ENCODE measurements around the gene IFIT1B.
A peak's percentile ranks its signal among the peaks of the same experiment; 100 is the strongest.

IFIT1B gene

GRCh38 chr10:89414146-89414878, 36.5 kb downstream of the IFIT1B start, which contains the start of gene IFIT5:
IFIT5 (plus strand) TSS chr10:89414568; CDS start chr10:89414799, 231 bp downstream.
- peak; percentile 76 for DNase-seq (ENCODE audit: low spot score)

- DNase-seq (ENCODE audit: low spot score): peak; percentile 61
These were observed 37.3 kb downstream of the IFIT1B start for GRCh38 chr10:89414879-89415821.

DNA sequence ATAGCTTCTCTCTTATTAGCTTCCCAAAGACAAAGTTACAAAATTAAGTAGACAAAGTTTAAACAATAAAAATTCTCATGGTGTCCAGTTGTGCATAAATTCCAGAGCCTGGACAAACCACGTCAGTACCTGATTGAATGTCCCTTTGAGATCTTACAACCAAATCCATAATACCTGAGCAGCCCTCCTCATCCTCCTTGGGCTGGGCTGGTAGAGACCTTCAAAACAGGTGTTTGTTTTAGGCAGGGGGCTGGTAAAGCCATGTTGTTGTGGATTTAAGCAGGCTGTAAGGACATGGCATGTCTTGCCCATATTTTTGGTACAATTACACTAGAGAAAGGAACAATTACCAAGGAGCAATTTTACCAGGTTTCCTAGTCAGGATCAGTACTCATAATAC, 38.6 kb downstream of the IFIT1B start:
- DNase-seq (ENCODE audit: low spot score): no peak

- no peak for DNase-seq (ENCODE audit: low spot score)
These were observed 41.7 kb downstream of the IFIT1B start for GRCh38 chr10:89419548-89419947.

- no peak for DNase-seq (ENCODE audit: low spot score)
These were observed 43.2 kb downstream of the IFIT1B start for GRCh38 chr10:89421018-89421476.

DNA sequence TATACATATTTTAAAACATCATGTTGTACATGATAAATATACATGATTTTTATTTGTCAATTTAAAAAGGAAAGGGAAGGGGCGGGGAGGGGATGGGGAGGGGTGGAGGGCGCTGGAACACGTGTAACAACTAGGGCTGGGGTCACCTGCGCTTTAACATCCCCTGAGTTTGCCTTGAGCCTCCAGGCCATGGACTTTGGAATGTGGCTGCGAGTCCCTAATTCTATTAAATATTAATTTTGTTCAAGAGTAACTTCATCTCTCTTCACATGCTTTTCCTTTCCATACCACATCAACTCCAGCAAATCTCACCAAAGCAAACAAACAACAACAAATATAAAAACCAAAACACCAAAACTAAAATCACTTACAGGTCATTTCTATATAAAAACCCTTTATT, 47.1 kb downstream of the IFIT1B start:
- DNase-seq (ENCODE audit: low spot score): no peak

DNA sequence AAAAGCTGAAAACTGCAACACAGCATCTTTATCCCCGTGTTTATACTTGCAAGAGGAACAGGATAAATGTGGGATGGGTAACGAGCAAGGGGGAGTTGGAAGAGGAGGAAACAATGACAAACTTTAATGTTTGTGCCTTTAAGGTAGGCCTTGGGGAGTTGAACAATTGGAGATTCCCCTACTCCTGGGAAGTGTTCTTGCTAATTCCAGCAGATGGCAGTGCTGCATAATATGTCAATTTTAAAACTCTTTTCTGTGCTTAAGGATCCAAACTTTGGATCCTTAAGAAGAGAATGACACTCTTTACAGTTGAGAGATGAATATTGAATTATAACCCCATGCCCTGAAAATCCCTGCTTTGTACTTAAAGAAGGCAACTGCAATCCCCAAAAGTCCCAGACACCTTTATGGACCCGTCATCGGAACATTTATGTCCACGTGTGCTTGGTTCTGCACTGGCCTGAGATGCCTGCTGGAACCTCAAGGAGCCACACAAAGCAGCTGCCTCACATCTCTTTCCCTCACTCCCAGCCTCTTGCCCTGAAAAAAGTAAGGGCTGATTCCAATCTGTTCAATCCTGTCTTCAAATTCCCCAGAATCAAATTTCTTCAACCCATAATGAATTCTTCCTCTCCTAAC, 48.5 kb downstream of the IFIT1B start:
- DNase-seq (ENCODE audit: low spot score): peak; percentile 66

DNA sequence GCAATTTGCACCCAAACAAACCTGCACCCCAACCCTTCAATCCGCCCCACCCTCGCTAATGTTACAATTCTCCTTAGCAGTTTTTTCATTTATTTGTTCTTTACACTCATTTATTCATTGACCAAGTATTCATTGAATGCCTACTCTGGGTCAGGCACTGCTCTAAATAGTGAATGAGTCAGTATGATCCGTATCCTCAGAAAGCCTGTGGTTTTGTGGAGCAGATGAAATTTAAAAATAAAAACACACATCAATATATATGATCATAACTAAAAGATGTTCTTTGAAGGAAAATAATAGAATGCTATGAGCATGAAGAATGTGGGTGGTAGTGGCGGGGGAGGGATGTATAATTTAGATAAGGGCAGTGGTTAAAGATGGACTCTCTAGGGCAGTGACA, 49.8 kb downstream of the IFIT1B start:
- DNase-seq (ENCODE audit: low spot score): peak; percentile 71

DNA sequence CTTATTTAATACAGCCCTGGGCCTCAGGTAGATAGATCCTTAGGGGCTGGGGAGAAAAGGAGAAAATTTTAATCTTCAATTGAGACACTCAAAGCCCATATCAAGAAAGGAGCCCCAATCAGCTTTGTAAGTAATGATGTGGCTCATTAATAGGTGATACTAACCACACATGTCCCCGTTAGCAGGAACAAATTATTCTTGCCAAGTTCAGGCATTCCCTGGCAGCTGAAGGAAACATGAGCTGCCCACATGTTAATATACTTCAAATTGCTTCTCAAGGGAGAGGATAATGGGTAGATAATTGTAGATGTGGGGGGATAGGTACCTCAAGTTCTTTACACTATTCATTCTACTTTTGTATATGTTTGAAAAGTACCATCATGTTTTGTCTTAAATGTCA, 51.0 kb downstream of the IFIT1B start:
- no peak for DNase-seq (ENCODE audit: low spot score)

GRCh38 chr10:89431977-89432376, 54.1 kb downstream of the IFIT1B start:
- DNase-seq (ENCODE audit: low spot score): peak; percentile 22

All from AG08395 (cell line).